Measurements from ENCODE around the gene LZTFL1. TPM values are rescaled to one million over a fixed set of nuclear protein-coding genes. Genes with fewer than 3 reads are reported as not detected.

The LZTFL1 gene
- total RNA-seq, 1 experiment from 2014 or later, result 9.1 TPM

DNA sequence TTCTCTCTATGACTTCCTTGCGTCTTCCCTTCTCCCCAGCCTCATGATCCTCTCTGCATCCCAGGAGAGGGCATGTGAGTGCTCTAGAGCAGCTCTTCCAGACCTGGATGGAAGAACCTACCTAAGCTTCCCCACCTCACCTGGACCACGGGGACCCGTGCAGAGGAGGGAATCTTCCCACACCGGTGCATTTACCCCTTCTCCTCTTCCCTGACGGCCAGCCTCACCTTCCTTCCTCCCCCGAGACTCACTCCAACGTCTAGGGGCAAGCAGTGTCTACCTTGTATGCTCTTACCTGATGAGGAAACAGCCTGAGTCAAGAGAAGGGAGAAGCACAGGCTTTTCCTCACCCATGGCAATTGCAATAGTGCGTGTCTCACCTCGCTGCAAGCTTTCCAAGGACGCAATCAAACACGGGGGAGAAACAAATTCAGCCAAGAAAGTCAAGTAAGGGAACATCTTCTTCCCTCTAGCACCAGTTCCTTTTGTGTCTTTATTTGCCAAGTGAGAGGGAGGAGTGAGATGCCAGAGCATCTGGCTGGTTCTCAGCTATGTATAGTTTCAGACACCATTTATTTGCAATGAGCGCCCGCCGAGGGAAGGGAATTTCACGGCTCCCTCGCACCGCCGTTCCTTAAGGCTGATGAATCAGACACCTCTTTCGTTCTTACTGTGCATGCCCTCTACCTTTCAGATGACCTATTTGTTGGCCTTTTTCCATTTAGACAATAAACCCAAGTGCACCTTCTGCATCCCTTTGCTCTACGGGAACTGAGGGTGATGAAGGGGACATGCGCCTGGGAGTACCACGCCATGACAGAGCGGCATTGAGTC is 42.7 kb upstream of the LZTFL1 start:
- Histone ChIP-seq H3K4me1 (no peaks in the 10 kb centered on the region), H3K27me3 (replicated peaks; ENCODE audit: control insufficient read depth, insufficient read depth, low read length) (no peaks in the 10 kb centered on the region), H3K9me3 (no peaks in the 10 kb centered on the region), H3K36me3 (ENCODE audit: control insufficient read depth, insufficient read depth, low read length) (no peaks in the 10 kb centered on the region), H3K4me3 (ENCODE audit: low read depth, low read length) (no peak overlapping the region)
- Mint-ChIP-seq H3K9me3 (ENCODE audit: unreplicated experiment) (no peaks in the 10 kb centered on the region), H3K27me3 (ENCODE audit: insufficient read depth, unreplicated experiment) (peaks cover 2% of the 10 kb centered on the region), H3K4me1 (ENCODE audit: low read depth, unreplicated experiment) (no peaks in the 10 kb centered on the region), H3K27ac (ENCODE audit: unreplicated experiment) (no peak overlapping the region), H3K36me3 (ENCODE audit: insufficient read depth, unreplicated experiment) (no peaks in the 10 kb centered on the region), H3K4me3 (ENCODE audit: unreplicated experiment) (no peak overlapping the region)
- TF ChIP-seq, protein P1, sequence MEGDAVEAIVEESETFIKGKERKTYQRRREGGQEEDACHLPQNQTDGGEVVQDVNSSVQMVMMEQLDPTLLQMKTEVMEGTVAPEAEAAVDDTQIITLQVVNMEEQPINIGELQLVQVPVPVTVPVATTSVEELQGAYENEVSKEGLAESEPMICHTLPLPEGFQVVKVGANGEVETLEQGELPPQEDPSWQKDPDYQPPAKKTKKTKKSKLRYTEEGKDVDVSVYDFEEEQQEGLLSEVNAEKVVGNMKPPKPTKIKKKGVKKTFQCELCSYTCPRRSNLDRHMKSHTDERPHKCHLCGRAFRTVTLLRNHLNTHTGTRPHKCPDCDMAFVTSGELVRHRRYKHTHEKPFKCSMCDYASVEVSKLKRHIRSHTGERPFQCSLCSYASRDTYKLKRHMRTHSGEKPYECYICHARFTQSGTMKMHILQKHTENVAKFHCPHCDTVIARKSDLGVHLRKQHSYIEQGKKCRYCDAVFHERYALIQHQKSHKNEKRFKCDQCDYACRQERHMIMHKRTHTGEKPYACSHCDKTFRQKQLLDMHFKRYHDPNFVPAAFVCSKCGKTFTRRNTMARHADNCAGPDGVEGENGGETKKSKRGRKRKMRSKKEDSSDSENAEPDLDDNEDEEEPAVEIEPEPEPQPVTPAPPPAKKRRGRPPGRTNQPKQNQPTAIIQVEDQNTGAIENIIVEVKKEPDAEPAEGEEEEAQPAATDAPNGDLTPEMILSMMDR (IDR thresholded peaks at IDR 0.05; ENCODE audit: insufficient read depth in 1 of 2, low read depth in 1 of 2, low read length in 1 of 2, severe bottlenecking in 1 of 2, unreplicated experiment in 1 of 2), result no peak
- no peak for DNase-seq
- no TSS peak for BruUV-seq (replicated peaks)
- POLR2A ChIA-PET, result no interaction called here
- CTCF ChIA-PET, result no interaction called here
- intact Hi-C loops (cut with micrococcal nuclease; ENCODE audit: unreplicated experiment), result no loop called here

- Mint-ChIP-seq H3K27ac (ENCODE audit: unreplicated experiment) (no peak overlapping the region), H3K4me1 (ENCODE audit: low read depth, unreplicated experiment) (no peaks in the 10 kb centered on the region), H3K27me3 (ENCODE audit: insufficient read depth, unreplicated experiment) (peaks cover 2% of the 10 kb centered on the region), H3K9me3 (ENCODE audit: unreplicated experiment) (no peaks in the 10 kb centered on the region), H3K4me3 (ENCODE audit: unreplicated experiment) (no peak overlapping the region), H3K36me3 (ENCODE audit: insufficient read depth, unreplicated experiment) (no peaks in the 10 kb centered on the region)
- DNase-seq, result no peak
- Histone ChIP-seq H3K27me3 (replicated peaks; ENCODE audit: control insufficient read depth, insufficient read depth, low read length) (no peaks in the 10 kb centered on the region), H3K4me3 (ENCODE audit: low read depth, low read length) (no peak overlapping the region), H3K9me3 (no peaks in the 10 kb centered on the region), H3K4me1 (no peaks in the 10 kb centered on the region), H3K36me3 (ENCODE audit: control insufficient read depth, insufficient read depth, low read length) (no peaks in the 10 kb centered on the region)
- intact Hi-C loops (cut with micrococcal nuclease; ENCODE audit: unreplicated experiment), result no loop called here
- TF ChIP-seq, protein P1 (IDR thresholded peaks at IDR 0.05; ENCODE audit: insufficient read depth in 1 of 2, low read depth in 1 of 2, low read length in 1 of 2, severe bottlenecking in 1 of 2, unreplicated experiment in 1 of 2), result no peak
- ChIA-PET POLR2A (interaction anchor here (0.6 kb wide), 1 partner anchor 254 kb away, joined by 3 read pairs; no protein-coding TSS in a partner anchor), CTCF (interaction anchor here (0.6 to 1.0 kb wide), 2 partner anchors 14 to 1088 kb away, joined by 3 to 4 read pairs; no protein-coding TSS in a partner anchor)
- BruUV-seq (replicated peaks), result no TSS peak
Measured at GRCh38 chr3:45881078-45882022, 39.4 kb upstream of the LZTFL1 start.

DNA sequence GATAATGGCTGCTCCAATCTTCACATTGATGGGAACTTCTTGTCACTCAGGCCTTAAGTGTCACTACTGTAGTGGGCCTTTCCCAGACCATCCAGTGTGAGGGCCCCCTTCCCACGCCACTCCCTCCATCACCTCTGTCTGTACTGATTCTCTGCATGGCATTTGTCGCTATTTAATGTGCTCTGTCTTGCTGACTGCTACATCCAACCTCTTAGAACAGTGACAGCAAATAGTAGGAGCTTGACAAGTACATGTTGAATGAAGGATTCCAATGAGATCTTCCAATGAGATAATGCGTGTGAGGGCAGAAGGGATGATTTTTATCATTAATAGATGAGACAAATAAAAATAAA is 38.8 kb upstream of the LZTFL1 start:
- H3K4me1 Mint-ChIP-seq (ENCODE audit: low read depth, unreplicated experiment), result no peaks in the 10 kb centered on the region
- peaks cover 2% of the 10 kb centered on the region for H3K27me3 Mint-ChIP-seq (ENCODE audit: insufficient read depth, unreplicated experiment)
- ChIA-PET CTCF (interaction anchor here (1.0 kb wide), 1 partner anchor 15 kb away, joined by 4 read pairs; no protein-coding TSS in a partner anchor), POLR2A (no interaction called here)
- H3K27me3 ChIP-seq (replicated peaks; ENCODE audit: control insufficient read depth, insufficient read depth, low read length), result no peaks in the 10 kb centered on the region
- no peaks in the 10 kb centered on the region for H3K4me1 ChIP-seq
- no peak overlapping the region for H3K4me3 ChIP-seq (ENCODE audit: low read depth, low read length)
- TF ChIP-seq, protein P1 (IDR thresholded peaks at IDR 0.05; ENCODE audit: insufficient read depth in 1 of 2, low read depth in 1 of 2, low read length in 1 of 2, severe bottlenecking in 1 of 2, unreplicated experiment in 1 of 2), result no peak
- no peaks in the 10 kb centered on the region for H3K36me3 Mint-ChIP-seq (ENCODE audit: insufficient read depth, unreplicated experiment)
- intact Hi-C loops (cut with micrococcal nuclease; ENCODE audit: unreplicated experiment), result no loop called here
- DNase-seq, result no peak
- no TSS peak for BruUV-seq (replicated peaks)
- no peak overlapping the region for H3K27ac Mint-ChIP-seq (ENCODE audit: unreplicated experiment)
- H3K4me3 Mint-ChIP-seq (ENCODE audit: unreplicated experiment), result no peak overlapping the region
- H3K36me3 ChIP-seq (ENCODE audit: control insufficient read depth, insufficient read depth, low read length), result no peaks in the 10 kb centered on the region
- H3K9me3 Mint-ChIP-seq (ENCODE audit: unreplicated experiment), result no peaks in the 10 kb centered on the region
- no peaks in the 10 kb centered on the region for H3K9me3 ChIP-seq
